ENCODE data around the gene FOXI1. TPM values are rescaled to one million over a fixed set of nuclear protein-coding genes. Genes with fewer than 3 reads are reported as not detected.

Gene FOXI1
- total RNA-seq, 2 donors from 2014 or later, result not detected

DNA sequence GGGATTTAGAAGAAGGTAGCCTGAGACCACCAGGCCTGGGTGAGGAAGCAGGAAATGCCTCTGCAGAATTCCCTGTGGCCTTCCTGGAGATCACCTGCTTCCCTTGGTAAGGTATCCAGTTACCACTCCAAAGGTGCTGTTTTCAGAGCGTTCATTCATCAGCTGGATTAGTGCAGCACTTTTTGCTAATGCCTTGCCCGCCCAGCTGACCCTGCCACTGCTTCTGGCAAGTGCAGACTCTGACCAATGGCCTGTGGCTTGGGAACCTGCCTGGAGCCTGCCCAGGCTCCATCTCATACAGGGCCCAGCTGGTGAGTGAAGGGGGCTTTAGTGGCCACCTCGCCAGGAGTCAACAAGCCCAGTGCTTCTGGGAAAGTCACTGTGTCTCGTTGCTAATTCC lies 48.6 kb downstream of the FOXI1 start:
- DNase-seq (ENCODE audit: low spot score) (no peak), ATAC-seq (ENCODE audit: insufficient number of reproducible peaks, low FRiP score, low read depth) (no peak)
- Histone ChIP-seq H3K27me3 (replicated peaks; ENCODE audit: insufficient read depth) (no peaks in the 10 kb centered on the region), H3K36me3 (no peaks in the 10 kb centered on the region), H3K9me3 (no peaks in the 10 kb centered on the region), H3K4me3 (no peak overlapping the region), H3K4me1 (ENCODE audit: control insufficient read depth in 1 of 2, low read depth in 2 of 2) (peaks cover 0 to 15% of the 10 kb centered on the region in 2 donors), H3K27ac (no peak overlapping the region)
- TF ChIP-seq, protein P1, sequence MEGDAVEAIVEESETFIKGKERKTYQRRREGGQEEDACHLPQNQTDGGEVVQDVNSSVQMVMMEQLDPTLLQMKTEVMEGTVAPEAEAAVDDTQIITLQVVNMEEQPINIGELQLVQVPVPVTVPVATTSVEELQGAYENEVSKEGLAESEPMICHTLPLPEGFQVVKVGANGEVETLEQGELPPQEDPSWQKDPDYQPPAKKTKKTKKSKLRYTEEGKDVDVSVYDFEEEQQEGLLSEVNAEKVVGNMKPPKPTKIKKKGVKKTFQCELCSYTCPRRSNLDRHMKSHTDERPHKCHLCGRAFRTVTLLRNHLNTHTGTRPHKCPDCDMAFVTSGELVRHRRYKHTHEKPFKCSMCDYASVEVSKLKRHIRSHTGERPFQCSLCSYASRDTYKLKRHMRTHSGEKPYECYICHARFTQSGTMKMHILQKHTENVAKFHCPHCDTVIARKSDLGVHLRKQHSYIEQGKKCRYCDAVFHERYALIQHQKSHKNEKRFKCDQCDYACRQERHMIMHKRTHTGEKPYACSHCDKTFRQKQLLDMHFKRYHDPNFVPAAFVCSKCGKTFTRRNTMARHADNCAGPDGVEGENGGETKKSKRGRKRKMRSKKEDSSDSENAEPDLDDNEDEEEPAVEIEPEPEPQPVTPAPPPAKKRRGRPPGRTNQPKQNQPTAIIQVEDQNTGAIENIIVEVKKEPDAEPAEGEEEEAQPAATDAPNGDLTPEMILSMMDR (IDR thresholded peaks at IDR 0.05), result no peak

DNA sequence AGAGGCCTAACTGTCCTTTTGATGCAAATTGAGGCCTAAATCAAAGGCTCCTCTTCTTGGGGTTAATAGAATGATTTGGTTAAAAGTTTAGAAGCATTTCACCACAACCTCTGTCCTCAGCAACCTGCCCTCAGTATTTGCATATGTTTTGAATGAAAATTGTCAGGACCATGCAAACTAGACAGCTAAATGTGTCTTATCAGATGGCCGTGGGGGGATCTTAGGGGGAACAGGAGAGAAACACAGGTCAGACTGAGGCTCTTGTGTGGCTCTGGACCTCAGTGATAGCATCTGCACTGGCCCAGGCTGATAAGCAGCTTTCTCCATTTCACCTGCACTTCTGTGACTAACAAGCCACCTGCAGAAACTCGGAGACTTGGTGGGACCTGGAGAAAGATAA lies 49.0 kb downstream of the FOXI1 start:
- Histone ChIP-seq H3K4me1 (ENCODE audit: control insufficient read depth in 1 of 2, low read depth in 2 of 2) (peaks cover 0 to 15% of the 10 kb centered on the region in 2 donors), H3K36me3 (no peaks in the 10 kb centered on the region)
- TF ChIP-seq, protein P1 (IDR thresholded peaks at IDR 0.05), result no peak

DNA sequence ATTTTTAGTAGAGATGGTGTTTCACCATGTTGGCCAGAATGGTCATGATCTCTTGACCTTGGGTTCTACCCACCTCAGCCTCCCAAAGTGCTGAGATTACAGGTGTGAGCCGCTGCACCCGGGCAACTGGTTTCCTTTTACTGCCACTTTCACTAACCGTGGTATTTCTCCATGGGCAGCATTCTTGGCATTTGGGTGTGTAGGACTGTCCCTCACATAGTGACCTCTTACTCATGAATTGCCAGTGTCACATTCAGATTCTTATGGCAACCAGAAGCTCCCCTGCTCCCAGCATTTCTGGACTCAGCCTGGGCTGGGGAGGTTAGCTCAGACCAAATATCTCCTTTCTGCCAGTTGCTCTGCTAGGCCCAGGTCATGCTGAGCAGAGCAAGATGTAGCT lies 50.1 kb downstream of the FOXI1 start:
- DNase-seq (ENCODE audit: low spot score) (no peak), ATAC-seq (ENCODE audit: insufficient number of reproducible peaks, low FRiP score, low read depth) (no peak)
- TF ChIP-seq, protein P1 (IDR thresholded peaks at IDR 0.05), result no peak
- Histone ChIP-seq H3K4me3 (no peak overlapping the region), H3K27me3 (replicated peaks; ENCODE audit: insufficient read depth) (no peaks in the 10 kb centered on the region), H3K4me1 (ENCODE audit: control insufficient read depth in 1 of 2, low read depth in 2 of 2) (peaks cover 0 to 12% of the 10 kb centered on the region in 2 donors), H3K36me3 (no peaks in the 10 kb centered on the region), H3K27ac (no peak overlapping the region), H3K9me3 (no peaks in the 10 kb centered on the region)

More for the DNA sequence above, 49.0 kb downstream of the FOXI1 start:
- H3K27me3 ChIP-seq (replicated peaks; ENCODE audit: insufficient read depth), result no peaks in the 10 kb centered on the region
- DNase-seq (ENCODE audit: low spot score) (no peak), ATAC-seq (ENCODE audit: insufficient number of reproducible peaks, low FRiP score, low read depth) (no peak)
- no peaks in the 10 kb centered on the region for H3K9me3 ChIP-seq
- no peak overlapping the region for H3K4me3 ChIP-seq
- no peak overlapping the region for H3K27ac ChIP-seq

DNA sequence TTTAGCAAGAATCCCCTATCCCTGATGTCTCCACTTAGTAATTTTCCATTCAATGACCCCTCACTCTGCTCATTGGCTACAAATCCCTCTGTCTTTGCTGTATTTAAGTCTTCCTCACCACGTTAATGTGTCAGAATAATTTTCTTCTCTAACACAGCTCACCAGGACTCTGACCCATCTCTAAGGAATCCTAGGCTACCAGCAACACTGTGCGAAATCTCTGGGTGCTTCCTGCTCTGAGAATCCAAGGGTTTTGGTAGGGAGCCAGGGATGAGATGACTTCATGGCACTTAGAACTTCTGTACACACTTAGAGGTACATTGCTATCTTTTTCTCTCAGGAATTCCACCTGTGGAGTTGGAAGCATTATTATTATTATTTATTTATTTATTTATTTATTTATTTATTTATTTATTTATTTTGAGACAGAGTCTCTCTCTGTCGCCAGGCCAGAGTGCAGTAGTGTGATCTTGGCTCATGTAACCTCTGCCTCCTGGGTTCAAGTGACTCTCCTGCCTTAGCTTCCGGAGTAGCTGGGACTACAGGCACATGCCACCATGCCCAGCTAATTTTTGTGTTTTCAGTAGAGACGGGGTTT lies 53.5 kb downstream of the FOXI1 start:
- H3K27me3 ChIP-seq (replicated peaks; ENCODE audit: insufficient read depth), result no peaks in the 10 kb centered on the region
- H3K9me3 ChIP-seq, result no peaks in the 10 kb centered on the region
- ATAC-seq (ENCODE audit: insufficient number of reproducible peaks, low FRiP score, low read depth), result no peak
- H3K4me1 ChIP-seq (ENCODE audit: control insufficient read depth in 1 of 2, low read depth in 2 of 2), result no peaks in the 10 kb centered on the region
- H3K4me3 ChIP-seq, result no peak overlapping the region
- no peak overlapping the region for H3K27ac ChIP-seq
- H3K36me3 ChIP-seq, result no peaks in the 10 kb centered on the region
- DNase-seq (ENCODE audit: low spot score), result no peak
- TF ChIP-seq, protein P1 (IDR thresholded peaks at IDR 0.05), result no peak

Other genes with a start within 250 kb of the FOXI1 start
- gene INSYN2B, start 125.4 kb upstream of the FOXI1 start, total RNA-seq, result 1 to 10 TPM in 1 of 2 donors, not detected in 1; 1.1 TPM
- not detected for gene C5orf58, start 127.1 kb downstream of the FOXI1 start, total RNA-seq
- gene LCP2, start 191.9 kb downstream of the FOXI1 start, total RNA-seq, result 10 to 100 TPM; 56.9 to 76.5 TPM